Uterus (tissue), 2 donors: ENCODE data around the gene MRPL49.

ENCODE experiments used
- POLR2A ChIP-seq, 2 donors: fragments of 450-650 bp; IDR thresholded peaks; one replicate each; pipeline ENCODE4 v1.6.1; 2016; ENCODE audit warnings: antibody characterized with exemption in 2 of 2, mild to moderate bottlenecking in 1 of 2, moderate library complexity in 1 of 2
- TF ChIP-seq, protein P1 (sequence below), 4 experiments: fragments of 200-600 bp in 2 of 4; fragments of 450-650 bp in 2 of 4; sonication (generic) in 2 of 4; IDR thresholded peaks; one replicate each; pipeline ENCODE4 v1.5.1; 2016 to 2019; ENCODE audit warnings: antibody characterized with exemption in 4 of 4, mild to moderate bottlenecking in 2 of 4, moderate library complexity in 1 of 4

DNA sequence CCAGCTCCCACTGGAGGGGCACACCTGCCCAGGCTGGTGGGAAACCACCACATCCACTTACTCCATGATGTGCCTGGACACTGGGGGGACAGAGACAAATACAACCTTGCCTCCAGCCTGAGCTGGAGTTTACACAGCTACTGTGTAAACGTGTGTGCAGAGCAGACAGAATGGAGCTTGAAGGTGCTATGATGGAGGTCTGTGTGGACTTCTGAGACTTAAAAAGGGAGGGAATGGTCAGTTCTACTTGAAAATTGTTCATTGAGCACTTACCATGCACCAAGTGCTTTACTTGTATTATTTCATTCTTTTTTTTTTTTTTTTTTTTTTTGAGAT is 49.5 kb upstream of the MRPL49 start:
- TF ChIP-seq, protein P1, sequence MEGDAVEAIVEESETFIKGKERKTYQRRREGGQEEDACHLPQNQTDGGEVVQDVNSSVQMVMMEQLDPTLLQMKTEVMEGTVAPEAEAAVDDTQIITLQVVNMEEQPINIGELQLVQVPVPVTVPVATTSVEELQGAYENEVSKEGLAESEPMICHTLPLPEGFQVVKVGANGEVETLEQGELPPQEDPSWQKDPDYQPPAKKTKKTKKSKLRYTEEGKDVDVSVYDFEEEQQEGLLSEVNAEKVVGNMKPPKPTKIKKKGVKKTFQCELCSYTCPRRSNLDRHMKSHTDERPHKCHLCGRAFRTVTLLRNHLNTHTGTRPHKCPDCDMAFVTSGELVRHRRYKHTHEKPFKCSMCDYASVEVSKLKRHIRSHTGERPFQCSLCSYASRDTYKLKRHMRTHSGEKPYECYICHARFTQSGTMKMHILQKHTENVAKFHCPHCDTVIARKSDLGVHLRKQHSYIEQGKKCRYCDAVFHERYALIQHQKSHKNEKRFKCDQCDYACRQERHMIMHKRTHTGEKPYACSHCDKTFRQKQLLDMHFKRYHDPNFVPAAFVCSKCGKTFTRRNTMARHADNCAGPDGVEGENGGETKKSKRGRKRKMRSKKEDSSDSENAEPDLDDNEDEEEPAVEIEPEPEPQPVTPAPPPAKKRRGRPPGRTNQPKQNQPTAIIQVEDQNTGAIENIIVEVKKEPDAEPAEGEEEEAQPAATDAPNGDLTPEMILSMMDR (IDR thresholded peaks at IDR 0.05) = no peak
- no peak for TF ChIP-seq POLR2A (IDR thresholded peaks at IDR 0.05)
